Osteoblast (primary cell): Measurements from ENCODE around the gene WDR7. TPM values are rescaled to one million over a fixed set of nuclear protein-coding genes. Genes with fewer than 3 reads are reported as not detected.

Experiments used
- DNase-seq: peaks from one replicate; pipeline ENCODE4 v3.0.0; 2011; ENCODE audit warnings: low spot score, mixed read lengths; ENCODE audit not compliant: insufficient read length; ENCODE audit errors: missing footprints
- H2AFZ ChIP-seq: 2 replicates; pipeline ENCODE4 v1.6.0; 2011; ENCODE audit warnings: mild to moderate bottlenecking, low read length
- H3K27ac ChIP-seq: 2 replicates; pipeline ENCODE4 v1.5.1; 2011; ENCODE audit warnings: mild to moderate bottlenecking, low read depth, low read length, moderate library complexity
- H3K27me3 ChIP-seq: 2 replicates; pipeline ENCODE4 v1.6.0; 2012; ENCODE audit warnings: mild to moderate bottlenecking, control low read depth, inconsistent platforms, low read length, moderate library complexity; ENCODE audit not compliant: insufficient read depth
- H3K36me3 ChIP-seq: 2 replicates; pipeline ENCODE4 v1.5.1; 2011; ENCODE audit warnings: mild to moderate bottlenecking, low read length, control low read depth, moderate library complexity; ENCODE audit not compliant: insufficient read depth
- H3K4me1 ChIP-seq: 2 replicates; pipeline ENCODE4 v1.5.1; 2011; ENCODE audit warnings: mild to moderate bottlenecking, low read length, control low read depth, moderate library complexity; ENCODE audit not compliant: insufficient read depth
- H3K4me2 ChIP-seq: 2 replicates; pipeline ENCODE4 v1.6.0; 2011; ENCODE audit warnings: mild to moderate bottlenecking, low read length; ENCODE audit not compliant: insufficient read depth
- H3K4me3 ChIP-seq: fragments of 200-600 bp; sonication (generic); 3 replicates; pipeline ENCODE4 v1.5.1; 2012; ENCODE audit warnings: mild to moderate bottlenecking, low read length, inconsistent platforms; ENCODE audit not compliant: insufficient read depth
- H3K79me2 ChIP-seq: 2 replicates; pipeline ENCODE4 v1.6.0; 2012; ENCODE audit warnings: mild to moderate bottlenecking, low read length, control low read depth, inconsistent platforms; ENCODE audit not compliant: insufficient read depth
- H3K9me3 ChIP-seq: 2 replicates; pipeline ENCODE4 v1.5.1; 2011; ENCODE audit warnings: low read depth, low read length, control low read depth
- H4K20me1 ChIP-seq: 2 replicates; pipeline ENCODE4 v1.6.0; 2012; ENCODE audit warnings: mild to moderate bottlenecking, low read length, control low read depth; ENCODE audit not compliant: insufficient read depth
- total RNA-seq: library from RNA; depleted of rRNA; stranded (reverse); fragments of >200 nt; gene quantifications from 2 replicates; pipeline ENCODE4 v1.2.3, GENCODE V29; 2012
- TF ChIP-seq, protein P1 (sequence below): IDR thresholded peaks from 2 replicates; pipeline ENCODE4 v1.5.1; 2011; ENCODE audit warnings: mild to moderate bottlenecking, low read depth, low read length, moderate library complexity; ENCODE audit errors: extremely low read depth

WDR7 gene
- total RNA-seq, 1 donor, result 23.2 TPM

DNA sequence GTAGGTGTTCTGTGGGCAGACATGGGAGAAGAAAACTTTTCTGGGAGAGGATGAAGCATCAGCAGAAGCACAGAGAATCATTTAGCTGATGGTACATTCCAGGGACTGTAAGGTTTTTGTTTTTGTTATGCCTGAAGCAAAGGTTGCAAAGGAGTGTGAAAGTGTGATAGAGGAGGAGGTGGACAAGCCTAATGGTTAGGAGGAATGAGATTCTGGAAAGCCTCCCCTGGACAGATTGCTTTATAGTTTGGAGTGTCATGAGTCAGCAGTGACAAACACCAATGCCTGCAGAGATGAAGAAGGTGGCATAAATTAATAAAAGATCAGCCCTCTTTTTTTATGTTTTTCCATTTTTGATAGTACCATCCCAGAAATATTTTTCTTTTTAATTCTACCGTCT lies 324.1 kb downstream of the WDR7 start:
- DNase-seq, result no peak
- Histone ChIP-seq H3K9me3 (no peaks in the 10 kb centered on the region), H3K36me3 (no peaks in the 10 kb centered on the region), H3K4me1 (no peaks in the 10 kb centered on the region), H3K27me3 (no peaks in the 10 kb centered on the region), H3K4me2 (no peak overlapping the region), H2AFZ (no peak overlapping the region), H3K27ac (no peak overlapping the region), H3K79me2 (no peaks in the 10 kb centered on the region), H4K20me1 (no peaks in the 10 kb centered on the region), H3K4me3 (no peak overlapping the region)
- TF ChIP-seq, protein P1, sequence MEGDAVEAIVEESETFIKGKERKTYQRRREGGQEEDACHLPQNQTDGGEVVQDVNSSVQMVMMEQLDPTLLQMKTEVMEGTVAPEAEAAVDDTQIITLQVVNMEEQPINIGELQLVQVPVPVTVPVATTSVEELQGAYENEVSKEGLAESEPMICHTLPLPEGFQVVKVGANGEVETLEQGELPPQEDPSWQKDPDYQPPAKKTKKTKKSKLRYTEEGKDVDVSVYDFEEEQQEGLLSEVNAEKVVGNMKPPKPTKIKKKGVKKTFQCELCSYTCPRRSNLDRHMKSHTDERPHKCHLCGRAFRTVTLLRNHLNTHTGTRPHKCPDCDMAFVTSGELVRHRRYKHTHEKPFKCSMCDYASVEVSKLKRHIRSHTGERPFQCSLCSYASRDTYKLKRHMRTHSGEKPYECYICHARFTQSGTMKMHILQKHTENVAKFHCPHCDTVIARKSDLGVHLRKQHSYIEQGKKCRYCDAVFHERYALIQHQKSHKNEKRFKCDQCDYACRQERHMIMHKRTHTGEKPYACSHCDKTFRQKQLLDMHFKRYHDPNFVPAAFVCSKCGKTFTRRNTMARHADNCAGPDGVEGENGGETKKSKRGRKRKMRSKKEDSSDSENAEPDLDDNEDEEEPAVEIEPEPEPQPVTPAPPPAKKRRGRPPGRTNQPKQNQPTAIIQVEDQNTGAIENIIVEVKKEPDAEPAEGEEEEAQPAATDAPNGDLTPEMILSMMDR, result no peak

DNA sequence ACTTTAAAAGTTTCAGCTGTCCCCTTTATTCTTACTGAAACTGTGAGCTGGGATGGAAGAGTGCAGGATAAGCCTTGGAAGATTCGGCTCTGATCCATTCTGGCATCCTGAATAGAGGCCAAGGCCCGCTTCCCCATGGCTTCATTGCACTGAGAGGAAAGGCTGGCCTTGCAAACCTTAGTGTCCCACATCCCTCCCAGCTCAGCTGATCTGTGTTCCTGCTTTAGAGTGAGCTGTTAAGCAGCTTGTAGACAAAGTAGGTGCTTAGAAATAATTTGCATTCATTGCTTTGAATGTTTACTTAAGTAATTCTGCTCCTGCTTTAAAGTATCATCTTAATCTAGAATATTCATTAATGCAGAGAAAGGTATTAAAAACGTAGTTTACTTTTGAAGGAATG lies 326.1 kb downstream of the WDR7 start:
- DNase-seq, result no peak
- Histone ChIP-seq H3K4me1 (no peaks in the 10 kb centered on the region), H3K4me2 (no peak overlapping the region), H3K27ac (no peak overlapping the region), H2AFZ (no peak overlapping the region), H3K36me3 (no peaks in the 10 kb centered on the region), H3K79me2 (no peaks in the 10 kb centered on the region), H3K27me3 (no peaks in the 10 kb centered on the region), H3K9me3 (no peaks in the 10 kb centered on the region), H4K20me1 (no peaks in the 10 kb centered on the region), H3K4me3 (no peak overlapping the region)
- TF ChIP-seq, protein P1, result no peak

DNA sequence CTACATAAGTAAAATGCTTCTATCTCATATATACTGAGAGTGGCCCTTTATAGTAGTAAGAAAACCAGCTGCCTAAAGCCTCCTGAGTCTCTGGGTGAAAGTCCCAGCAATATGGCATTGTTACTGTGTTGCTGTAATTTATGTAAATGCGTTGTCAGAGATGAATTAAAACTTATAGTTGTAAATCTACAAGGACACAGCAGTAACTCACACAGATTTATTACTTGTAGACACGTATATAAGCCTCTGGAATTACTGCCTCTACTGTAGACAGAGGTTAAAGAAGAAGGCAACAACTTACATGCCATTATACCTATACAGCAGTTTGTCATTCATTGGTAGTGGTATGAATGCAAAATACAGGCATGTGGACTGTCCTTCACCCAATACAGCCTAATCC lies 326.6 kb downstream of the WDR7 start:
- no peak overlapping the region for H3K27ac ChIP-seq
- H3K4me3 ChIP-seq, result no peak overlapping the region
- H3K27me3 ChIP-seq, result no peaks in the 10 kb centered on the region
- H2AFZ ChIP-seq, result no peak overlapping the region
- TF ChIP-seq, protein P1, result no peak
- H3K36me3 ChIP-seq, result no peaks in the 10 kb centered on the region
- H3K9me3 ChIP-seq, result no peaks in the 10 kb centered on the region
- no peak overlapping the region for H3K4me2 ChIP-seq
- no peaks in the 10 kb centered on the region for H4K20me1 ChIP-seq
- no peaks in the 10 kb centered on the region for H3K4me1 ChIP-seq
- DNase-seq, result no peak
- H3K79me2 ChIP-seq, result no peaks in the 10 kb centered on the region

DNA sequence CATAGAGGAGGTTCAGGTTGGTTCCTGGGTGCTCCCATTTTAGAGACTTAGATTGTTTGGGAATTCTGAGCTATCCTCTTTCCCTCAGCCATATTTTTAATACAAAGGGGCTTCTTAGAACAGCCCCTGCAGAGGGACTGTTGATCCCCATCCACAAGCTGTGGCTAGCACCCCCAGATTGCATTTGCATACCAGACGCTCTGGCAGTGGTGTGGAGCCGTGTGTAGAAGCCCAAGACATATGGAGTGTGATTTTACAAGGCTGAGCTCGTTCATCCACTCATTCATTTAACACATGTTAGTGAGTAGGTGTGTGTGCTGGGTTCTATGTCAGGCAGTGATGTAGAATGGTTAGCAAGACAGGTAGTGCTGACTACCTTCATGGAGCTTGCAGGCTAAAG lies 329.0 kb downstream of the WDR7 start:
- no peaks in the 10 kb centered on the region for H4K20me1 ChIP-seq
- no peak overlapping the region for H3K4me3 ChIP-seq
- no peak overlapping the region for H2AFZ ChIP-seq
- no peaks in the 10 kb centered on the region for H3K36me3 ChIP-seq
- no peak overlapping the region for H3K27ac ChIP-seq
- TF ChIP-seq, protein P1, result no peak
- no peaks in the 10 kb centered on the region for H3K79me2 ChIP-seq
- no peak overlapping the region for H3K4me2 ChIP-seq
- H3K4me1 ChIP-seq, result no peaks in the 10 kb centered on the region
- no peak for DNase-seq
- H3K27me3 ChIP-seq, result no peaks in the 10 kb centered on the region
- no peaks in the 10 kb centered on the region for H3K9me3 ChIP-seq
